ENCODE results near the gene TAF3.

DNA sequence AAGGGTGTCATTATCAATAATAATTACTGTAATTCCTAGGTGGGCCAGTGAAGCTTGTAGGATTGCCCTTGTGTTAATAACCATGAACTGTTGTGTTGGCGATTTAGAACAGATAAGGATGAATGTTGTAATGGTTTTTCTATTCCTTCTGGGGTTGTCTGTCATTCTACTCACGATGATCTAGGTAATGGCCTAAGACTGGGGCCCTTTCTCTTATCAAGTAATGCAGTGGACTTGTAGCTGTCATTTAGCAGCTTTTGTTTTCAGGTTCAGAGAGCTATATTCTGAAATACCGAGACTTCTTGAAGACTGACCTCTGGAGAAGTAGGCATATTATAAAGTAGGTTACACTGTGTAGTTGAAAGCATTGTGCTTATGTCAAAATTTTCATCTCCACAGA is 110.2 kb downstream of the TAF3 start:
- TF ChIP-seq POLR2A (IDR thresholded peaks at IDR 0.05) (no peak), EP300 (IDR thresholded peaks at IDR 0.05) (no peak)
- TF ChIP-seq, protein P1, sequence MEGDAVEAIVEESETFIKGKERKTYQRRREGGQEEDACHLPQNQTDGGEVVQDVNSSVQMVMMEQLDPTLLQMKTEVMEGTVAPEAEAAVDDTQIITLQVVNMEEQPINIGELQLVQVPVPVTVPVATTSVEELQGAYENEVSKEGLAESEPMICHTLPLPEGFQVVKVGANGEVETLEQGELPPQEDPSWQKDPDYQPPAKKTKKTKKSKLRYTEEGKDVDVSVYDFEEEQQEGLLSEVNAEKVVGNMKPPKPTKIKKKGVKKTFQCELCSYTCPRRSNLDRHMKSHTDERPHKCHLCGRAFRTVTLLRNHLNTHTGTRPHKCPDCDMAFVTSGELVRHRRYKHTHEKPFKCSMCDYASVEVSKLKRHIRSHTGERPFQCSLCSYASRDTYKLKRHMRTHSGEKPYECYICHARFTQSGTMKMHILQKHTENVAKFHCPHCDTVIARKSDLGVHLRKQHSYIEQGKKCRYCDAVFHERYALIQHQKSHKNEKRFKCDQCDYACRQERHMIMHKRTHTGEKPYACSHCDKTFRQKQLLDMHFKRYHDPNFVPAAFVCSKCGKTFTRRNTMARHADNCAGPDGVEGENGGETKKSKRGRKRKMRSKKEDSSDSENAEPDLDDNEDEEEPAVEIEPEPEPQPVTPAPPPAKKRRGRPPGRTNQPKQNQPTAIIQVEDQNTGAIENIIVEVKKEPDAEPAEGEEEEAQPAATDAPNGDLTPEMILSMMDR (IDR thresholded peaks at IDR 0.05): no peak
